CD4-positive, alpha-beta T cell treated with Interferon gamma for 1 hour (primary cell): ENCODE data around the gene NMU.
"Not testable (repeated sequence)": the region's sequence is repeated elsewhere in the genome, so short reads cannot be mapped to it uniquely, and the experiment has no call there.

Experiments used
- DNase-seq: peaks from one replicate; pipeline ENCODE4 v3.0.0-alpha.2; 2020

The NMU gene, protein sequence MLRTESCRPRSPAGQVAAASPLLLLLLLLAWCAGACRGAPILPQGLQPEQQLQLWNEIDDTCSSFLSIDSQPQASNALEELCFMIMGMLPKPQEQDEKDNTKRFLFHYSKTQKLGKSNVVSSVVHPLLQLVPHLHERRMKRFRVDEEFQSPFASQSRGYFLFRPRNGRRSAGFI

DNA sequence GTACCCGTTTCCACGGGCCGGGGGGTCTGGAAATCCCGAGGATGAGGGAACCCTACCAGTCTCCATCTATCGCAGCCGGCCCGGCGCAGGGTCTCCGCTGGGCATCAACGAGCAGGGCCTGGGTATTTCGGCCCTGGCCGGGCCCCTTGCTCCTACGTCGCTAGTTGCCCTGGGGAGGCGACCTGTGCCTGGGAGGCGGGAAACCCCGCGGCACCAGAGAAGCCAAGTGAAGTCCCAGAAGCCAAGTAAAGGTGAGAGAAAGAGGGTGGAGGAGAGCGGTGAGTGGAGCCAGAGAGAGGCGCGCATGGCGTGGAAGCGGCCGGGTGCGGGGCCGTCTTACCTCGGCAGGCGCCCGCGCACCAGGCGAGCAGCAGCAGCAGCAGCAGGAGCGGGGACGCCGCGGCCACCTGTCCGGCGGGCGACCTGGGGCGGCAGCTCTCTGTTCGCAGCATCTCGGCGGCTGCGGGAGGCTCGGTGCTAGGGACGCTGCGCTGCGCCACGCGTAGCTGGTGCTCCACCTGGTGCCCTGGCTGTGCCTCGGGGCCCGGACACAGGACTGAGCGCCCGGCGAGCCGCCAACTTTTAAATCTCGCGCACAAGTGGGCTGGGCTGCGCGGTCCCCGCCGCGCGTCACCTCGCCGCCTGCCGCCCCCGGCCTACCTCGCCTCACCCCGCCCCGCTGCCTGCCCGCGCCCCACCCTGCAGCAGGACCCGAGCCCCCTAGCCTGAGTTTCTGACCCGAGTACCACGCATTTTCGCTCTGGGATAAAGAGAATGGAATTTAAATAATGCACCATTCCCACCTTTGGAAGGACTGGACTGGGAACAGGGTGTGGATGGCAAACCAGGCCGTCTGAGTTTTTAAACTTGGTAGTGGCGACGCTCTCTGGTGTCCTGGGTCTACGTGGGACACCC is at the start of gene NMU:
TSS of gene NMU (minus strand) at position 558 of the 915 bp plus-strand sequence. CDS start at position 452, 106 bp downstream.
- DNase-seq: peak; percentile 5

DNA sequence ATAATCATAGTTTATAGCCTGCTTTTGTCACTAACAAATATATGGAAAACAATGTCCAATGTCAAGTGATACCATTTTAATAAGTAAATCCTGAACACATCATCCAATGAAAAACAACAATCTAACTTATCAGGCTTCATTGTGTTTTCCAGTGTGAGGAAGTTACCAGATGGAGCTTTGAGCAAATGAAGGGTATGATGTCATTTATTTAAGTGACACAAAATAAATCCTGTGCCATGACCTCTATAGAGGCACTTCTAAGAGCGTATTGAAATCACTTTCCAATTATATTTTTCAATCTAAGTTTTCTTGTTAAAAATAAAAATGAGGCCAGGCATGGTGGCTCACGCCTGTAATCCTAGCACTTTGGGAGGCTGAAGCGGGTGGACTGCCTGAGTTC is 48.2 kb upstream of the NMU start:
- DNase-seq: no peak

DNA sequence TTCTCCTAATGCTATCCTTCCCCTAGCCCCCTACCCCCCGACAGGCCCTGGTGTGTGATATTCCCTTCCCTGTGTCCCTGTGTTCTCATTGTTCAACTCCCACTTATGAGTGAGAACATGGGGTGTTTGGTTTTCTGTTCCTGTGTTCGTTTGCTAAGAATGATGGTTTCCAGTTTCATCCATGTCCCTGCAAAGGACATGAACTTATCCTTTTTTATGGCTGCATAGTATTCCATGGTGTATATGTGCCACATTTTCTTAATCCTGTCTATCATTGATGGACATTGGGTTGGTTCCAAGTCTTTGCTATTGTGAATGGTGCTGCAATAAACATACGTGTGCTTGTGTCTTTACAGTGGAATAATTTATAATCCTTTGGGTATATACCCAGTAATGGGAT is 46.7 kb upstream of the NMU start:
- not testable (repeated sequence) for DNase-seq

DNA sequence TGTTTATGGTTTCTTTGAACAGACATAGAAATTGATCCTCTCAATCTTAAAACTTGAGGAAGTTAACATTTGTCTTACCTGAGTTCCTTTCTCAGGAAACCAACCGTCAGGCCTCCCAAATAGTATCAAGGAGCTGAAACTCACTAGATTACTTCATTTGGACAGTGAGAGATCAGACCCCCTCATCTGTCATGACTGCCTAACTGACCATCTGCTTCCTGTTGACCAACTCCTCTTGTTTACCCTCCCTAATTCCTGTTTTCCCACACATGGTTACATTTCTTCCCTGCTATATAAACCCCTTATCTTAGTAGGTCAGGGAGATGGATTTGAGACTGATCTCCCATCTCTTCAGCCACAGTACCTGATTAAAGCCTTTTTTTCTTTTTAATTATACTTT is 46.2 kb upstream of the NMU start:
- DNase-seq: no peak

DNA sequence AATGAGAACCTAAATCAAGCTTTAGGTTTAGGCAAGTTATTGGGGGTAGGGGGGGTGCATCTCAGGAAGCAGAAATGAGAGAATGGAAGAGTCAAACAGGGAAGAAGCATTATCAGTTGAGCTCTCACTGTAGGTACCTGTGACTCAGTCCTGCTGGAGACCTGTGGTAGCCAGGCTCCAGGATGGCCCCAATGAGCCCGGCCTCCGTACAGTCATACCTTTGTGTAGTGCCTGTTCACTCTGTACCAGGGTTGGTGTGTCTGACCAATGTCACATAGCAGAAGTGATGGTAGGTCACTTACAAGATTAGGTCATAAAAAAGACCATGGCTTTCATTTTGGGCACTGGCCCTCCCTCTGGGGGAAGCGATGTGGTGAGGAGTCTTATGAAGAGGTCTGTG is 45.3 kb upstream of the NMU start:
- DNase-seq: no peak

DNA sequence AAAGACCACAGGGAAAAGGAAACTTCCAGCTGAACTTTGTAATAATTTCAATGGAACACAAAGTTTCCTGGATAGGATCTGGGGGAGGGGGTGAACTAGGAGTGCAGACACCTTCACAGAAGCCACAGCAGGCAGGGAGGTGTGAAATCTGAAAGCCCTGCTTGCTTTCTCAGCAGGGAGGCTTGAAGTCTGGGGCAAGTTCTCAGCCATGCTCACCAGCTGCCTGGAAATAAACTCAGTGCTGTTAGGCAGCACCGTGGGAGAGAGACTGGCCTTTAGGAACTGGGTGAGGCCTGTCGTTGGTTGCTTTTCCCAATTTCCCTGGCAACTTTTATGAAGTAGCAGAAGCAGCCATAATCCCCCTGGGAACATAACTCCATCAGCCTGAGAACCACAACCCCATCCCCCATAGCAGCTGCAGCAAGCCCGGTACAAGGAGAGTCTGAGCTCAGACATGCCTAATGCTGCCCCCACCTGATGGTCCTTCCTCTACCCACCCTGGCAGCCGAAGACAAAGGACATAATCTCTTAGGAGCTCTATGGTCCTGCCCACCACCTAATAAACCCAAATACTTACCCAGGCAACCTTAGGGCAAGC is 39.2 kb upstream of the NMU start:
- no peak for DNase-seq

DNA sequence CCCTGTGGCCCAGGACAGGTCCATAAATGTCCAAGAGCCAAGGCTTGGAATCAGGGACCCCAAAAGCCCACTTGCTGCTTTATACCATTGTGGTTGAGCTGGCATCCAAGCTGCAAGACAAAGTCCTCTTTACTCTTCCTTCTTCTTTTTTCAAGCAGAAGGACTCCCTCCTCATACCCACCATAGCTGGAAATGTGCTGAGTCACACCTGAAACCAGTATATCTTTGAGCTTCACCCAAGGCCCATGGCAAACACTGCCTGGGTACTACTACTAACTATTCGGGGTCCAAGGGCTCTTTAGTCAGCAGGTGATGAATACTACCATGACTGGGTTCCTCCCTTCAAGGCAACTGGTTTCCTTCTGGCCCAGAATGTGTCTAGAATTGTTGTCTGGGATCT is 37.3 kb upstream of the NMU start:
- no peak for DNase-seq

DNA sequence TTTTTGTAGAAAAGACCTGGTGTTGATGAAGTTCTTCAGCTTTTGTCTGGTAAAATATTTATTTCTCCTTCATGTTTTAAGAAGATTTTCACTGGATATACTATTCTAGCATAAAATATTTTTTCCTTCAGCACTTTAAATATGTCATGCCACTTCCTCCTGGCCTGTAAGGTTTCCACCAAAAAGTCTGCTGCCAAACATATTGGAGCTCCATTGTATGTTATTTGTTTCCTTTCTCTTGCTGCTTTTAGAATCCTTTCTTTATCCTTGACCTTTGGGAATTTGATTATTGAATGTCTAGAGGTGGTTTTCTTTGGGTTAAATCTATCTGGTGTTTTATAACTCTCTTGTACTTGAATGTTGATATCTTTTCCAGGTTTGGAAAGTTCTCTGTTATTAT is 35.6 kb upstream of the NMU start:
- DNase-seq: no peak

DNA sequence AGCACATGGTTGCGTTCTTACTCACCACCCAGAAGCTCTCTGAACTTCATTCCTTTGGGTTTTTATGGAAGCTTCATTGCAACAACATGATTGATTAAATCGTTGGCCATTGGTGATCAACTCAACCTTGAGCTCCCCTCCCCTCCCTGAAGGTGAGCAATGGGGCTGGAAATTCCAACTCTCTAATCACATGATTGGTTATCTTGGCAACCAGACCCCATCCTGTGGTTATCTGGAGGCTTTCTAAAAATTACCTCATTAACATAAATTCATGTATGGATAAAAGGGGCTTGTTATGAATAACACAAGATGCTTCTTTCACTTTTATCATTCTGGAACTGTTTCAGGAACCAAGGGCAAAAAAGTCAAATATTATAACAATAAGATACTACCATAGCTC is 34.6 kb upstream of the NMU start:
- no peak for DNase-seq

DNA sequence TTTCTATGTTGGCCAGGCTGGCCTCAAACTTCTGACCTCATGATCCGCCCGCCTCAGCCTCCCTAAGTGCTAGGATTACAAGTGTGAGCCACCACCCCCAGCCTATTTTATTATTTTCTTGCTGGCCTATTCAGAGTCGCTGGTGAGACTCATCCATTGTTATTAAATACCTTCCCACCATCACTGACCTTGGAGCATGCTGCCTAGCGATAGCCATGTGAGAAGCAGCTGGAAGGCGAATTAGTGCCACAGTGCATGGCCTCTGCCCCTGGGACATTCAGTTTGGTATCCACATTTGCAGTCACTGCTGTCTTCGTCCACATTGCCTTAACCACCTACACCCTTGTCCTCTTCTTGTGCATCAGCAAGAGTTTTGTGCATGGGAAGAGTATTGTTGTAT is 32.4 kb upstream of the NMU start:
- DNase-seq: no peak

DNA sequence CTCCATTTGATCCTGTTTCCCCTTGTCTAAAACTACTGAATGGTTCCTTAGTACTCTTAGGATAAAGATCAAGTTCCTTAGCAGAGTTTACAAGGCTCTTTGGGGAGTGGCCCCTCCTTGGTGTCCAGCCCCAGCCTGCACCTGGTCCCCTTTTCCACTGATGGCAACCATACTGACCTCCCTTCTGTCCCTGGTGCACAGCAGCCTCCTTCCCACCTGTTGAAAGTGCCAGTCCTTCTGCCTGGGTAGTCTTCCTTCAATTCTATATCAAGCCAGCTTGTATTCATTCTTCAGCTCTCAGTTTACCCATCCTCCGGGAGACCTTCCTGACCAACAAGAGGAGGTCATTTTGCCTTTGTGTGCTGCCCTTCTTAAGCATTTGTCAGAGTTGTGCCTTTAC is 30.4 kb upstream of the NMU start:
- DNase-seq: no peak

DNA sequence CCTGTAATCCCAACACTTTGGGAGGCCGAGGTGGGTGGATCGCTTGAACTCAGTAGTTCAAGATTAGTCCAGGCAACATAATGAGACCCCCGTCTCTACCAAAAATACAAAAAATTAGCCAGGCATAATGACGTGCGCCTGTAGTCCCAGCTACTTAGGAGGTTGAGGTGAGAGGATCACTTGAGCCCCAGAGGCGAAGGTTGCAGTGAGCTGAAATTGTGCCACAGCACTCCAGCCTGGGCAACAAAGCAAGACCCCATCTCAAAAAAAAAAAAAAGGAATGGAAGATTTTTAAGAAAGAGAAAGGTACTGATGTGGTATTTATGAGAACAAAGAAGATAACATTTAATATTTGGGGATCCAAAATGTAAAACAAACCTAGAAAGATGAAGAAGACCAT is 27.0 kb upstream of the NMU start:
- DNase-seq: no peak

DNA sequence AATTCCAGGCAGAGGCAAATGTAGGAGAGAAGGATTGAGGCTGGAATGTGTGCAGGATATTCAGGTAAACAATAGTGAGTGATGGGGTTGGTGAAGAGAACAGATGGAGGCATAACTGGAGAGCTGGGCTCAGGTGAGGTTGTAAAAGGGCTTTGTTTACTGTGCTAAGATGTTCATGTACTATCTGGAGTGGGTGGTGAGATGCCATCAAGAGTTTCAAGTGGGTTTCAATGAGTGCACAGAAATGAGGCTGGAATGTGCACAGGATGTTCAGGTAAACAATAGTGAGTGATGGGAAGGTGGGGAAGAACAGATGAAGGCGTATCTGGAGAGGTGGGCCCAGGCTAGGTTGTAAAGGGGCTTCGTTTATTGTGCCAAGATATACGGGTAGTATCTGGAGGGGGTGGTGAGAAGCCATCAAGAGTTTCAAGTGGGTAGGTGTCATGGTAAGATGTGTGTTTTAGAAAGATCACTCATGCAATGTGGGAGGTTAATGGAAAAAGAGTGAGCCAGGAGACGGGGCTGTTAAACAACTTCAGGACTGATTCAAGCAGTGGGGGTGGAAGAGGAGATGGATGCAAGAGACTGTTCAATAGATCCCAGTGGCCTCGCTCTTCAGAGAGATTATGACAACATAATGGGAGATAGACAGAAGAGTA is 25.4 kb upstream of the NMU start:
- DNase-seq: no peak

DNA sequence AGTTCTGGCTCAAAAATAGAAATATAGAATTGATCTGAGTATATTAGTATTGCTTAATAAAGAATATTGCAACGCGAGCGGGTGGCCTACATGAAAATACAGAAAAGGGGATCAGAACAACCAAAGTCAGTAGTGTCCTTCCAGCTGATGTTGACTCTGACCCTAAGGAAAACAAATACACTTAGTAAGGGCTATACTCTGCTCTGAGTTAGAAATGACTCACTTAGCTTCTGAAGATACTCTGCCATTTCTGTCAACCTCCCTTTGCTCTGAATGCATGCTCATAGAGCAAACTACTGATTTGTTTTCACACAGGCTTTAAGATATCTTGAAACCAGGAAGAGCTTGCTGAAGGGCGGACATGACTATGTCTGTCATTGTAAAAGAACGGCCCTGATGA is 22.6 kb upstream of the NMU start:
- no peak for DNase-seq

DNA sequence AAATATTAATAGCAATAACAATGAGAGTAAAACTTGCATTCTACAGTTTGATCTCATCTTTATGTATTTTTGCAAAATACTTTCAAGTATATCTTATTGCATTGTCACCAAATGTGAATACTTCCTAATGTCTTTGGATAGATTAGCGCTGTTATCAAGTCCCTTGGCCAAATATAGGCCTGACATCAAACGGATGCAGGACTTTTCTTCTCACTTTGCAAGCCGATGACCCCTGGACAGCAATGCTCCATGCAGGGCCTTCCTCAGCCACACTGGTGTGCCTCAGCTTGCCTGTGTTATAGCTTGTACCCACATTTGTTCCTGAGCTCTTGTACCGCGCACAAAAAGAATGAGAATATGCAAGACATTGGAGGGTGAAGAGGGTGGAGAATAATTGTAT is 18.0 kb upstream of the NMU start:
- DNase-seq: no peak

DNA sequence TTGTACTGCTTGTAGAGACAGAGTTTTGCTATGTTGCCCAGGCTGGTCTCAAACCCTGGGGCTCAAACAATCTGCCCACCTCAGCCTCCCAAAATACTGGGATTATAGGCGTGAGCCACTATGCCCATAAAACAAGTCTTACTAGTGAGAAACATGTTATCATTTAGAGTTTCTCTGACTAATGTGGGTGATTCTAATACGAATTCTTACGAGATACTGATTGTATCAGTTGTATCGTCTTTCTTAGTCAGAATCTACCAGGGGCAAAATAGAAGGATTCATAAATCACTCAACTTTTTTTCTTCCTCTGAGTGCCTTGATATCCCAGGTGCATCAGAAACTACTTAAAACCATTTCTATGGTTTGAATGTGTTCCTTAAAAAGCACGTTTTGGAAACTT is 14.4 kb upstream of the NMU start:
- no peak for DNase-seq

DNA sequence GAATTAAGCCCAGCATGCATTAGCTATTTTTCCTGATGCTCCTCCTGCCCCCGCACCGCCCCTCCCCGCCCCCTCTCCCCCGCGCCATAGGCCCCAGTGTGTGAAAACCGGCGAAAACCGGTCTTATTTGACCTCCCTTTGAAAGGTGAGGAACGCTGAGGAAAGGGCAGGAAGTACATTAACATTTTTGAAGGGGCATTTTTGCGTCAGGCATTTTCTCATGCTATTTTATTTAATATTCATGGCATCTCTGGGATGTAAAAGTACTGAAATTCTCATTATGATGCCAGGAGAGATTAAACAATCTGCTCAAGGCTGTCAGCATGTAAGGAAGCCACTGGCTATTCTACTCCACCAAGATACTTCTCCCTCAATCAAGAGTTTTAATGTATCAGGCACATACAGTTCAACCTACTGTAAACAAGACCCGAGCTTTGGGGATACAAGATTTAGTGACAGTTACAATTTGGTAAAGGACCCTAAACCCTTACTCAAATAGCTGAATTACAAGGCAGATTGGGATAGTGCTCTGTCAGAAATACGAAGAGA is 1.2 kb upstream of the NMU start:
- DNase-seq: no peak

DNA sequence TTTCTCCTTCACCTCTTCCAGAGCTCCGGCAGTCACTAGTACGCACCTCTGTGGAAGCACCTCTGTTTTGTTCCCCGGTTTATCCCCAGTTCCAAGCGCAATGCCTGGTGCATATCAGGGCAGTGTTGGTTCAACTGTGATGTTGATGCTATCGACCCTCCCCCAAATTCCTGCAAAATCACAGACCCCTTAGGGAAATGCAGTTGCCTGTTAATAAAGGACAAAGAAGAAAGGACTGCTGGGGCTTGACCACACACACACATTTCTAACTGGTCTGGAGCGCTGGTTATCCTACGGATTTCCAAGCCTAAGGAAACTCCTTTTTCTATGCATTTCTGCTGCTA is 530 bp upstream of the NMU start:
- no peak for DNase-seq

DNA sequence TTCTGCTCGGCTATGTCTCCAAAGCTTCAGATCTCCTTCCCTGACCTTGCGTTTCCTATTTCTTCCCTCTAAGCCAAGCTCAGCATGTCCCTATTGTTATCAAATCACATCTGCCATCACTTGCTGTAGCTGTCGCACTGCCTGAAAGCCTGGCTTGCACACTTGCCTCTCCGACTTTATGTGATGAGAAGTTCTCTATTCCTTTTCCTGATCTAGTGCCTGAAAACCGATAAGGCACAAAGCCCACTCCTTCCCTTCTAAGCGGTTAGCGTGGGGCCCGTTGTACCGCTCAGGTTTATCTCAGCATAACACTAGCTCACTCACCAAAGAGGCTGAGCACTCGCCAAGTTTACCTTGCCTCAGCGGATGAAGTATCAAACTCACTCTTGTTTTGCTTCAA is 816 bp downstream of the NMU start:
- DNase-seq: no peak

DNA sequence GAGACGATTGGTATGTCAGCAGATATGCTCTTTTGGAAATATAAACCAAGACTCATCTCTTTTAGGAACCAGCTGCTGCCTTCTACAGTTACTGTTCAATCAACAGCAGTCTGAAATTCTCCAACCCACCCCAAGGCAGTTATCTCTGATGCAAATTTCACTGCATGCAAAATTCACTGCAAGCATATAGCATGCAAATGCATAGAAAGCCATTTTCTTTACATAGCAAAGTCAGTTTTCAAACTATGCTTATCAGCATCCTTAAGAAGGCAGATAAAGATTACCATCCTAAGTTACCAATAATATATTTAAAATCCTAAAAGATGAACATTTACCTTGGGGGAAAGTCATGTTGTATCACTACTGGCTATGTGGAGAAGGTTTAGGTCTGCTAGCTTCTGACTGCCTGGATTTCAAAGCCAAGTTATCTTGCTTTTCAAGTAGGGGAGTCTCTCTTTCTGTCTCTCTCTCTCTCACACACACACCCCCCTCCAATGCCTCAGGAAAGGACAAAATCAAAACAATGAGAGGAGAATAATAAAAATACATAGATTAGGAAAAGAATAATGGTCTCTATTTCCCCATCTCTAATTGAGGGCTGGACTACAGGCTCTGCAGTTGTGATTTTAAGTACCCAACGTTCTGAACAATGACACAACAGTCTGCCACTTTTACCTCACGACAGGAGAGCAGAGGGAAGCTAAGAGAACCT is 1.5 kb downstream of the NMU start:
- DNase-seq: no peak

DNA sequence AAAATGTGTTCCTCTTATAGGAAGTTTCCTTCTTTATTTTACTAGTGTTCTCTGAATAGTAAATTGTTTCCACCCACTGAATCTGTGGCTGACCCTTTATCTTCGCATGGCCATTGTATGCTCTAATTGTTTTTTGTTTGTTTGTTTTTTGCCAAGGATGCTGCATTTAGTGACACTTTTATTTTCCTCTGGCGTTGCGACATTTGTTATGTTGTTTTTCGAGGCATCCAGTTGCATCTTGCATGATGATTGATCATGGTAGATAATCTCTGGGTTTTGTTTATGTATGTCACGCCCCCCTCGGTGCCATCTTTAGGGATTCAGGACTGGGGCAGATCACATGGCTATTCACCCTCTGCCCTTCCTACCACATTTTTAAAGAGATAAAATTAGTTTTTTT is 2.2 kb downstream of the NMU start:
- DNase-seq: no peak

DNA sequence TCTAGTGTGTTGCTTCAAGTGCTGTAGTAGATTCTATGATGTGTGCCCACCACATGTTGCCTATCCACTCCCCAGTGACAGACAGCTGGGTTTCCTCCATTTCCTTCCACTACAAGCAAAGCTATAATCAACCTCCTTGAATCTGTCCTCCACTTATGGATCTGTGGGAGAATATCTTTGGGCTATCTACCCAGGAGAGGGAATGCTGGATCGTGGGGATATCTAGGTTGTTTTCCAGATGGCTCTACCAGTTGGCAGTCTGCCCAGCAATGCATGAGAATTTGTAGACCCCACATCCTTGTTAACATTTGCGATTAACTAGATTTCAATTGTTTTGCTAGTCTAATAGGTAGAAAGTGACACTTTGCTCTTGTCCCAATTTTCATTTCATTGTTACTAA is 10.3 kb downstream of the NMU start:
- DNase-seq: no peak

DNA sequence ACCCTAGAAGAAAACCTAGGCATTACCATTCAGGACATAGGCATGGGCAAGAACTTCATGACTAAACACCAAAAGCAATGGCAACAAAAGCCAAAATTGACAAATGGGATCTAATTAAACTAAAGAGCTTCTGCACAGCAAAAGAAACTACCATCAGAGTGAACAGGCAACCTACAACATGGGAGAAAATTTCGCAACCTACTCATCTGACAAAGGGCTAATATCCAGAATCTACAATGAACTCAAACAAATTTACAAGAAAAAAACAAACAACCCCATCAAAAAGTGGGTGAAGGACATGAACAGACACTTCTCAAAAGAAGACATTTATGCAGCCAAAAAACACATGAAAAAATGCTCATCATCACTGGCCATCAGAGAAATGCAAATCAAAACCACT is 12.0 kb downstream of the NMU start:
- DNase-seq: not testable (repeated sequence)
